ENCODE results near the gene IFNL2.

Gene IFNL2

DNA sequence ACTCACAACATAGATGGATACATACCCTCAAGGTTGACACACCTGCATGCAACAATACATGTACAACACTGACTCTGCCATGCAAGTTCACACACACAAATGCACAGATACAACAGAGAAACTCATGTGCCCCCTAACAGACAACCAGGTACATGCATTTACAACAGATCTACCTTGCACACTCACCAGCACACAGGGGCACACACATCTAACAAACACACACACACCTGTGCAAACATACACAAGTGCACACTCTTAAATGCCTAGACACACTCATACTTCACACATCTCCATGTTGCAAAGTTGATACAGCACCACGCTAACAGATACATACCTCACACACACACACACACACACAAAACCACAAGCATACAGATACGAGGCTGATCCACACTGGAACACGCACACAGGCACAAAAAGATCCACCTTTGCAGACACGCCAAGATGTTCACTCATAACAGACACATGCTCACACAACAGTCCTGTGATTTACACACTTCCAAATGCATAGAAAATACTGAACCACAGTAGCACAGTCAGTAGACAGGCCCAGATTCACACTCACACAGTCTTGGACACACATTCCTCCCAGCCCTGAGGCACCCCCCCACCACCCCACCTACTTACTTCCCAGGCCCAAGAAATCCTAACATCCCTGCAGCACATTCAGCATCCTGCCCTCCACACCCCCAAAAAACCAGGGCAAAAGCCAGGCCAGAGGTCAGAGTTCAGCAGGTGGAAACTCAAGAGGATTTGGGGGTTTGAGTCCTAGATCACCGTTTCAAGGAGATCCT, 51.1 kb downstream of the IFNL2 start:
- no peak for DNase-seq

Measured in CD4-positive, alpha-beta T cell treated with Interleukin-15 for 1 hour (primary cell).